GM10248 (cell line): Measurements from ENCODE around the gene MACROH2A1.

Source experiments
- CTCF ChIA-PET: fragments of 300-600 bp; sonication (Branson Sonifier 250); formaldehyde crosslinking; extraction: SDS; loops from one replicate; lab custom pipeline; 2021; ENCODE audit warnings: antibody characterized with exemption; lab: Yijun Ruan, JAX
- POLR2A ChIA-PET: fragments of 350-650 bp; sonication (Branson Sonifier 250); formaldehyde crosslinking; extraction: SDS; loops from one replicate; lab custom pipeline; 2020; ENCODE audit warnings: antibody characterized with exemption; lab: Yijun Ruan, JAX
- DNase-seq: peaks from one replicate; pipeline ENCODE4 v3.0.0; 2012; ENCODE audit errors: extremely low spot score
- TF ChIP-seq, protein P1 (sequence below): IDR thresholded peaks from 2 replicates; pipeline ENCODE4 v1.5.1; 2012; ENCODE audit warnings: mild to moderate bottlenecking, low read depth; ENCODE audit errors: extremely low read depth, missing control alignments, control extremely low read depth

Gene MACROH2A1

DNA sequence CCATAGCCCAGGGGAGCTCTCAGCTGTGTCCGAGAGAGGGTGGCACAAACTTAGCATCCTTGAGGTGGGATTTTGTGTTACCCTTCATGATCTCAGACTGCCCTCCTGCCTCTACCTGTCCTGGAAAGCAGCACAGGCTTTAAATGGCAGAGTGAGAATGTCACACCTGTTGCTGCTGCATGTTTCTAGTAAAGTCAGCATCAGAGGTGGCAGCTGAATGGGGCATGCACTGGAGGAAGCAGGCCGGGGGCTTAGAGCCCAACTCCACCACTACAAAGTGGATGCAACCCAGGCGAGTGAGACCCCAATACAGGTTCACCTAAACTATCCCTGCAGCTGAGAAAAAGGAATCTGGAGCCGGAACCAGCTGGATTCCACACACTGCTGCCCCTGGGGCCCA lies 51.6 kb downstream of the MACROH2A1 start:
- ChIA-PET POLR2A (no interaction called here), CTCF (interaction anchor here (1.0 to 1.7 kb wide), 2 partner anchors 9 to 11 kb away, joined by 3 to 5 read pairs; no protein-coding TSS in a partner anchor)
- TF ChIP-seq, protein P1, sequence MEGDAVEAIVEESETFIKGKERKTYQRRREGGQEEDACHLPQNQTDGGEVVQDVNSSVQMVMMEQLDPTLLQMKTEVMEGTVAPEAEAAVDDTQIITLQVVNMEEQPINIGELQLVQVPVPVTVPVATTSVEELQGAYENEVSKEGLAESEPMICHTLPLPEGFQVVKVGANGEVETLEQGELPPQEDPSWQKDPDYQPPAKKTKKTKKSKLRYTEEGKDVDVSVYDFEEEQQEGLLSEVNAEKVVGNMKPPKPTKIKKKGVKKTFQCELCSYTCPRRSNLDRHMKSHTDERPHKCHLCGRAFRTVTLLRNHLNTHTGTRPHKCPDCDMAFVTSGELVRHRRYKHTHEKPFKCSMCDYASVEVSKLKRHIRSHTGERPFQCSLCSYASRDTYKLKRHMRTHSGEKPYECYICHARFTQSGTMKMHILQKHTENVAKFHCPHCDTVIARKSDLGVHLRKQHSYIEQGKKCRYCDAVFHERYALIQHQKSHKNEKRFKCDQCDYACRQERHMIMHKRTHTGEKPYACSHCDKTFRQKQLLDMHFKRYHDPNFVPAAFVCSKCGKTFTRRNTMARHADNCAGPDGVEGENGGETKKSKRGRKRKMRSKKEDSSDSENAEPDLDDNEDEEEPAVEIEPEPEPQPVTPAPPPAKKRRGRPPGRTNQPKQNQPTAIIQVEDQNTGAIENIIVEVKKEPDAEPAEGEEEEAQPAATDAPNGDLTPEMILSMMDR = no peak
- no peak for DNase-seq

DNA sequence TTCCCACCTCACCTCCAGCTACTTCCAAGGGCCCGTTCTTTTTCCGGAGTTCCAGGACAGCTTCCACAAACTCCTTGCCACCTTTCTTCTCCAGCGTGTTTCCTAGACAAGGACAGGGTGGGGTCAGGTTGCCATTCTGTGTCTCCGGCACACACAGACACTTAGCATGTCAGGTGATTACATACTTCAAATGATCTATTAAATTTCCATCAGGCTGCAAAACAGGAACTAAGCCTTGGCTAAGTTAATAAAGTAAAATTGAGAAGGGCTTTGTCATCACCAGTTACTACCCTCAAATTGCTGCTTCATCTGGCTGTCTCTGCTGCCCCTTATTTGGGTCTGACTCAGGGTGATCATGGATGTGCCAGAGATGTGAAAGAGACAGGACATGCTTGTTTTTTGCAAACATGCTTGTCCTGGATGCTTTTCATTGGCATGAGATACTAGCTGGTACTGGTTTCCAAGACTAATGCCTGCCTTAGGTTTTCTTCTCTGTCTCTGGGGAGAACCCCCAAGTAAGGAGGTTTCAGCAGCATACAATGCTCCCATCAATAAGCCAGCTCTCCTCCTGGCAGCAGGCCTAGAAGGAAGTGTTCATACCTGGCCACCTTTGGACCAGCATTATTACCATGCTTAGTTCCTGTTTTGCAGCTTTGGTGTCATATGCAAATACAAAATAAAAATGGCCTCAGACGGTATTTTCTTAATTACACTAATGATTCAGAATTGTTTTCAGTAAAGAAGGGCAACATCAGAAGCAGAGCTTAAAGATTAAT lies 52.9 kb downstream of the MACROH2A1 start:
- DNase-seq = no peak
- ChIA-PET POLR2A (no interaction called here), CTCF (interaction anchor here (1.2 to 2.3 kb wide), 2 partner anchors 9 to 15 kb away, joined by 3 to 6 read pairs; no protein-coding TSS in a partner anchor)
- TF ChIP-seq, protein P1 = no peak

DNA sequence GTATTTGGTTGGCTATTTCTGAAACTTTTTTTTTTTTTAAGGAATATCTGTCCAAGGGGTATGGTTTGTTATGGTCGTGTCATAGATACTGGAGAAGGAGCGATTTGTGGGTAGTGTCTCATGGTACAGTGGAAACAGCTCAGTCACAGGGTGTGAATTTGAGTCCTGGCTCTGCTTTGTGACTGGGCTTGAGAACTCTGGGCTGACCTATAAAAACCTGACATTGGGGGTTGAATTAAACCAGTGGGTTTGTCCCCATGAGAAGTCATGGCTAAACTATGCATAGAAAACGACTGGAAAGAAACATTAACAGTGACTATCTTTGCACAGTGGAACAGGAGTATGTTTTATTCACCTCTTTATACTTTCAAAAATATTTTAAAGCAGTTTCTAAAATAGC lies 54.7 kb downstream of the MACROH2A1 start:
- CTCF ChIA-PET = interaction anchor here (2.3 kb wide), 1 partner anchor 8 kb away, joined by 6 read pairs; no protein-coding TSS in a partner anchor
- TF ChIP-seq, protein P1 = no peak
- POLR2A ChIA-PET = no interaction called here
- no peak for DNase-seq

DNA sequence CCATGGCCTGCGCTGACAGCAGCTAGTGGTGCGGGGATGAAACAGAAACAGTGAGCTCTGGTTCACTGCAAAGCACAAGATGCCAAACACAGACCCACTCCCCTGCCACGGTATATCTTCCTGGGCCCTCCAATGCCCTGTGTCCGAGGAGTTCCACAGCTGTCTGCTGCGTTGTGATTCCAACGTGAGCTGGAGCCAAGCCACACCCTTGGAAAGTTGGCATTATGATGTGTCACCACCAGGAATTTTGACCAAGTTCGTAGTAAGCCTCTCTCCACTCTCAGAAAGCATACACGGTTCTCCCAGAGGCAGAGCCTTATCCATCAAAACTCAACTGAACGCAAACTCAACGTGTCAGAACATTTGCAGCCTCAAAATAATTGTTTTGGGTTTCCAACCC lies 55.6 kb downstream of the MACROH2A1 start:
- CTCF ChIA-PET = interaction anchor here (1.0 kb wide), 1 partner anchor 17 kb away, joined by 3 read pairs; no protein-coding TSS in a partner anchor
- TF ChIP-seq, protein P1 = no peak
- DNase-seq = no peak
- POLR2A ChIA-PET = no interaction called here

DNA sequence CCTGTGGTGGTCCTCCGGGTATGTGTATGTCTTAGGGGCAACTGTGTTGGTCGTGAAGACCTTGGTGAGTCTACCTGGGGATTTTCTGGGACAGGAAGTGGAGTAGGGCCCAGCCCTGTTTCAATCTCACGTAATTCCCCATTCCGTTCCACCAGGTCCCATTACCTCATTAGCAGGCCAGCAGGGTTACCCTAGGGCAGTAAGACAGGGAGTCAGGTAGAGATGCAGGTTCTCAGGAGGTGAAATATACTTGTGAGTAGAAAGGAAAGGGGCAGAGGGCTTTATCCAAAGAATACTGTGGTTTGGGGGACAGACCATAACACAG lies 56.5 kb downstream of the MACROH2A1 start:
- ChIA-PET POLR2A (no interaction called here), CTCF (interaction anchor here (1.0 to 1.3 kb wide), 2 partner anchors 14 to 18 kb away, joined by 3 to 4 read pairs; no protein-coding TSS in a partner anchor)
- TF ChIP-seq, protein P1 = no peak
- DNase-seq = no peak

DNA sequence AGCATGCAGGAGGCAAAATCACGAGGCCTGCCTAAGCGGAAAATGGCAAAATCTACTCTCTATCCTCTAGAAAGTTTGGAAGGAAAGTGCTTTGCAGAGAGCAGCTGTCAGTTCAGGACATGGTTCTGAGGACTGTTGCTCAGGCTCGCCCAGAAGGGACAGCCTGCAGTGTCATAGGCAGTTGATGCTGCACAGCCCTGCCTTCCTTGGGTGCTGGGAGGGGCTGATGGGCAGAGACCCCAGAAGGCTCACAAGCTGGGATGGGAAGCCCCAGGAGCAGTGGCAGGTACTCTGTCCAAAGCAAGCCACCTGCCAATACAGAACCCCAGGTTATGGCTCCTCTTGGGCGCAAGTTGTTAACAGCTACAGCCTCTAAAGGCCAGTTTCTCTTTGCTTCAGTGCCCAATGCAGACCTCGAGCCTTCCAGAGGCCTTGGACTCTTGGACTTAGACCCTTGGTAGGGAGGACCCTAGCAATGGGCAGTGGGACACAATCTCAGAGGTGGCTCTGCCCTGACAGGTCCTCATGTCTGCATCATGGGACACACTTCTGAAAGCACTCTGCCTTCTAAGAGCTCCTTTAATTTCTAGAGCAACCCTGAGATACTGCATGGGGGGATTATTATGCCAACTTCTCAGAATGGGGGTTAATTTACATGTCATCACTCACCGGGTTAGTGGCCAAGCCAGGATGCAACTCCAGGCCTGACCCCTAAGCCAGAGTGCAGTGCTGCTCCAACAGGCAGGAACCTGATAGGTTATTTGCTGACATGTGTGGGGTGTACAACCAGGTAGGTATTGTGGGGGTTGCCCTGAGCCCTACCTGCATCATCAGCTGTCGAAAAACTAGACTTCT lies 57.1 kb downstream of the MACROH2A1 start:
- ChIA-PET POLR2A (no interaction called here), CTCF (interaction anchor here (1.3 kb wide), 1 partner anchor 13 kb away, joined by 4 read pairs; no protein-coding TSS in a partner anchor)
- TF ChIP-seq, protein P1 = no peak
- no peak for DNase-seq
